HepG2 (cell line): Measurements from ENCODE around the gene ESPNL. TPM values are rescaled to one million over a fixed set of nuclear protein-coding genes. Genes with fewer than 3 reads are reported as not detected.

ENCODE experiments used
- ARNT ChIP-seq: fragments of 450-650 bp; IDR thresholded peaks from 2 replicates; pipeline ENCODE4 v1.6.1; 2017
- EP300 ChIP-seq, 3 experiments: sonication (generic) in 1 of 3; formaldehyde crosslinking in 1 of 3; IDR thresholded peaks; 2 replicates each; pipeline versions ENCODE4 v1.5.1 to v1.6.1; 2011 to 2020; ENCODE audit warnings: low read depth in 2 of 3, low read length in 2 of 3, borderline replicate concordance in 1 of 3, improper control_type of control experiment in 1 of 3, mild to moderate bottlenecking in 1 of 3, missing genetic modification reagents in 1 of 3, moderate library complexity in 1 of 3
- FOXM1 ChIP-seq: sonication (generic); formaldehyde crosslinking; IDR thresholded peaks from 2 replicates; pipeline ENCODE4 v1.5.0; 2020; ENCODE audit warnings: missing genetic modification reagents
- GTF2F1 ChIP-seq: fragments of 150-350 bp; IDR thresholded peaks from 2 replicates; pipeline ENCODE4 v1.6.1; 2014; ENCODE audit warnings: low read length
- HNF4G ChIP-seq, 2 experiments: sonication (generic) in 1 of 2; formaldehyde crosslinking in 1 of 2; IDR thresholded peaks; 2 replicates each; pipeline versions ENCODE4 v1.4.0 to v1.6.1; 2011 to 2020; ENCODE audit warnings: borderline replicate concordance in 2 of 2, low read depth in 2 of 2, mild to moderate bottlenecking in 2 of 2, low read length in 1 of 2, missing genetic modification reagents in 1 of 2, moderate library complexity in 1 of 2
- HOXD1 ChIP-seq: sonication (generic); formaldehyde crosslinking; IDR thresholded peaks from 2 replicates; pipeline ENCODE4 v1.5.0; 2020; ENCODE audit warnings: missing genetic modification reagents
- IRF2 ChIP-seq: IDR thresholded peaks from 2 replicates; pipeline ENCODE4 v1.6.1; 2018; ENCODE audit warnings: missing genetic modification reagents, missing compliant biosample characterization
- KMT2A ChIP-seq: sonication (generic); formaldehyde crosslinking; IDR thresholded peaks from 2 replicates; pipeline ENCODE4 v1.4.0; 2020; ENCODE audit warnings: missing genetic modification reagents
- MED8 ChIP-seq: sonication (generic); formaldehyde crosslinking; IDR thresholded peaks from 2 replicates; pipeline ENCODE4 v1.8.1; 2023; ENCODE audit warnings: mild to moderate bottlenecking, missing genetic modification reagents; ENCODE audit not compliant: insufficient replicate concordance
- MYNN ChIP-seq: sonication (generic); formaldehyde crosslinking; IDR thresholded peaks from 2 replicates; pipeline ENCODE4 v1.4.0; 2020; ENCODE audit warnings: mild to moderate bottlenecking, low read depth, missing genetic modification reagents
- NBN ChIP-seq: fragments of 450-650 bp; conservative IDR thresholded peaks from 2 replicates; pipeline ENCODE4 v1.6.1; 2017
- NPAS2 ChIP-seq: sonication (generic); formaldehyde crosslinking; IDR thresholded peaks from 2 replicates; pipeline ENCODE4 v1.8.0; 2022; ENCODE audit warnings: mild to moderate bottlenecking, missing genetic modification reagents, borderline replicate concordance
- NR2F2 ChIP-seq: IDR thresholded peaks from 2 replicates; pipeline ENCODE4 v1.6.1; 2012; ENCODE audit warnings: low read depth, inconsistent platforms, borderline replicate concordance
- PCBP1 ChIP-seq: fragments of 200-400 bp; formaldehyde crosslinking; IDR thresholded peaks from 2 replicates; pipeline ENCODE4 v1.6.1; 2017; ENCODE audit warnings: mild to moderate bottlenecking, low read depth, low read length, borderline replicate concordance
- SMAD3 ChIP-seq: sonication (generic); formaldehyde crosslinking; IDR thresholded peaks from 2 replicates; pipeline ENCODE4 v1.4.0; 2020; ENCODE audit warnings: missing genetic modification reagents
- SP5 ChIP-seq: IDR thresholded peaks from 2 replicates; pipeline ENCODE4 v1.6.1; 2016; ENCODE audit warnings: low read depth, borderline replicate concordance
- TCF7 ChIP-seq: sonication (generic); IDR thresholded peaks from 2 replicates; pipeline ENCODE4 v1.6.1; 2016; ENCODE audit warnings: antibody characterized with exemption, low read depth
- ZNF234 ChIP-seq: sonication (generic); formaldehyde crosslinking; conservative IDR thresholded peaks from 2 replicates; pipeline ENCODE4 v1.5.1; 2020; ENCODE audit warnings: mild to moderate bottlenecking, missing genetic modification reagents
- ZNF30 ChIP-seq: sonication (generic); formaldehyde crosslinking; IDR thresholded peaks from 2 replicates; pipeline ENCODE4 v1.5.0; 2020; ENCODE audit warnings: mild to moderate bottlenecking, missing genetic modification reagents
- ZNF337 ChIP-seq: sonication (generic); formaldehyde crosslinking; IDR thresholded peaks from 2 replicates; pipeline ENCODE4 v1.5.1; 2020; ENCODE audit warnings: missing genetic modification reagents, low read depth, mild to moderate bottlenecking, borderline replicate concordance
- ZNF33B ChIP-seq: sonication (generic); formaldehyde crosslinking; IDR thresholded peaks from 2 replicates; pipeline ENCODE4 v1.5.1; 2020; ENCODE audit warnings: mild to moderate bottlenecking, missing genetic modification reagents
- ZNF350 ChIP-seq: sonication (generic); formaldehyde crosslinking; IDR thresholded peaks from 2 replicates; pipeline ENCODE4 v1.4.0; 2020; ENCODE audit warnings: mild to moderate bottlenecking, low read depth, missing genetic modification reagents, borderline replicate concordance
- ZNF501 ChIP-seq: sonication (generic); formaldehyde crosslinking; IDR thresholded peaks from 2 replicates; pipeline ENCODE4 v1.5.1; 2020; ENCODE audit warnings: mild to moderate bottlenecking, moderate library complexity, missing genetic modification reagents
- ZNF552 ChIP-seq: sonication (generic); formaldehyde crosslinking; IDR thresholded peaks from 2 replicates; pipeline ENCODE4 v1.9.0; 2022; ENCODE audit warnings: missing genetic modification reagents, mild to moderate bottlenecking, borderline replicate concordance
- ZNF556 ChIP-seq: sonication (generic); formaldehyde crosslinking; IDR thresholded peaks from 2 replicates; pipeline ENCODE4 v1.4.0; 2020; ENCODE audit warnings: mild to moderate bottlenecking, missing genetic modification reagents, borderline replicate concordance
- ZNF629 ChIP-seq: sonication (generic); formaldehyde crosslinking; conservative IDR thresholded peaks from 2 replicates; pipeline ENCODE4 v1.5.0; 2020; ENCODE audit warnings: missing genetic modification reagents
- ZNF770 ChIP-seq: sonication (generic); formaldehyde crosslinking; IDR thresholded peaks from 2 replicates; pipeline ENCODE4 v1.5.0; 2020; ENCODE audit warnings: mild to moderate bottlenecking, missing genetic modification reagents
- polyA plus RNA-seq, 8 experiments: library from polyadenylated mRNA; depleted of rRNA in 3 of 8; stranded (reverse) in 7 of 8; unstranded in 1 of 8; fragments of >200 nt; fragmentation: Illumina TruSeq in 4 of 8; extraction: Trizol in 4 of 8; gene quantifications; 2 replicates each; pipeline versions ENCODE4 v1.2.1 to v1.2.3, GENCODE V29; 2011 to 2016; ENCODE audit warnings: low read depth in 4 of 8, missing spikeins in 1 of 8, mixed read lengths in 1 of 8; ENCODE audit not compliant: insufficient read depth in 1 of 8
- total RNA-seq, 5 experiments: library from RNA; depleted of rRNA; stranded (reverse); fragments of >200 nt; fragmentation: Illumina TruSeq; extraction: Trizol; gene quantifications; 2 replicates each; pipeline ENCODE4 v1.2.3, GENCODE V29; 2016; ENCODE audit warnings: low read depth in 1 of 5
- TF ChIP-seq, protein P1 (sequence below): sonication (generic); formaldehyde crosslinking; IDR thresholded peaks from 2 replicates; pipeline ENCODE4 v1.4.0; 2020; ENCODE audit warnings: missing genetic modification reagents
- TF ChIP-seq, protein P2 (sequence below): sonication (generic); formaldehyde crosslinking; IDR thresholded peaks from 2 replicates; pipeline ENCODE4 v1.4.0; 2020; ENCODE audit warnings: missing genetic modification reagents, low read depth, mild to moderate bottlenecking, borderline replicate concordance

Gene ESPNL
- total and polyA plus RNA-seq, 2 of the 13 experiments (the other 11 are each of a cell fraction or from before 2014, with no cell fraction given) = 0.45 to 0.80 TPM

- TF ChIP-seq ZNF552 (CRISPR knock-in tag) (no peak), MYNN (CRISPR knock-in tag) (no peak), ZNF33B (CRISPR knock-in tag) (no peak), ARNT (no peak), MED8 (CRISPR knock-in tag) (no peak), FOXM1 (CRISPR knock-in tag) (no peak), ZNF770 (CRISPR knock-in tag) (no peak), NPAS2 (CRISPR knock-in tag) (no peak), NR2F2 (peak; percentile 65; the same call in 1 of the 2 replicates), ZNF337 (no peak), KMT2A (no peak), ZNF350 (CRISPR knock-in tag) (no peak), IRF2 (CRISPR knock-in tag) (peak; percentile 86), HNF4G (IDR thresholded peaks at IDR 0.05; ENCODE audit: borderline replicate concordance, low read depth, low read length) (0 out of 2 replicates have a peak, but pooled peaks have one; percentile 28), HNF4G (CRISPR knock-in tag; IDR thresholded peaks at IDR 0.05; ENCODE audit: borderline replicate concordance, low read depth) (no peak), ZNF629 (CRISPR knock-in tag) (no peak), NBN (no peak), HOXD1 (peak; percentile 75; the same call in 1 of the 2 replicates), SMAD3 (CRISPR knock-in tag) (peak; percentile 96), ZNF556 (CRISPR knock-in tag) (peak; percentile 52; the same call in 1 of the 2 replicates), GTF2F1 (no peak), ZNF234 (CRISPR knock-in tag) (no peak), ZNF501 (CRISPR knock-in tag) (no peak), TCF7 (peak; percentile 67), ZNF30 (no peak), PCBP1 (no peak), EP300 (IDR thresholded peaks at IDR 0.05; ENCODE audit: low read depth in 2 of 2, low read length in 2 of 2) (peak in 1 of 2 experiments; percentile 93; a peak in 2 of 4 replicates), EP300 (CRISPR knock-in tag; IDR thresholded peaks at IDR 0.05; ENCODE audit: borderline replicate concordance) (peak; percentile 81; the same call in 1 of the 2 replicates), SP5 (peak; percentile 47)
- TF ChIP-seq, protein P1, sequence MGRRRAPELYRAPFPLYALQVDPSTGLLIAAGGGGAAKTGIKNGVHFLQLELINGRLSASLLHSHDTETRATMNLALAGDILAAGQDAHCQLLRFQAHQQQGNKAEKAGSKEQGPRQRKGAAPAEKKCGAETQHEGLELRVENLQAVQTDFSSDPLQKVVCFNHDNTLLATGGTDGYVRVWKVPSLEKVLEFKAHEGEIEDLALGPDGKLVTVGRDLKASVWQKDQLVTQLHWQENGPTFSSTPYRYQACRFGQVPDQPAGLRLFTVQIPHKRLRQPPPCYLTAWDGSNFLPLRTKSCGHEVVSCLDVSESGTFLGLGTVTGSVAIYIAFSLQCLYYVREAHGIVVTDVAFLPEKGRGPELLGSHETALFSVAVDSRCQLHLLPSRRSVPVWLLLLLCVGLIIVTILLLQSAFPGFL (CRISPR knock-in tag) = no peak
- TF ChIP-seq, protein P2, sequence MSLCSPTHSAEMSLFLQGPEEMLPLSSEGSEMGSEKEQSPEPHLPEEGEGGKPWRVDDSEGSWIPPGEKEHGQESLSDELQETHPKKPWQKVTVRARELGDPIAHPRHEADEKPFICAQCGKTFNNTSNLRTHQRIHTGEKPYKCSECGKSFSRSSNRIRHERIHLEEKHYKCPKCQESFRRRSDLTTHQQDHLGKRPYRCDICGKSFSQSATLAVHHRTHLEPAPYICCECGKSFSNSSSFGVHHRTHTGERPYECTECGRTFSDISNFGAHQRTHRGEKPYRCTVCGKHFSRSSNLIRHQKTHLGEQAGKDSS = no peak
Measured at GRCh38 chr2:238079874-238080327, 20.2 kb upstream of the ESPNL start (continued).
